Activated T-helper 2 cell treated with anti-CD3 and anti-CD28 coated beads, Interferon-gamma antibody, Interleukin-2, Interleukin-4, amounts not matched to agents 10 μg/mL and 5 μg/mL and 100 μg/mL, durations not matched to agents 14 hours and 24 hours and 36 hours (primary cell): Measurements from ENCODE around the gene WDPCP. TPM values are rescaled to one million over a fixed set of nuclear protein-coding genes. Genes with fewer than 3 reads are reported as not detected.
"Not testable (repeated sequence)": the region's sequence is repeated elsewhere in the genome, so short reads cannot be mapped to it uniquely, and the experiment has no call there.

Source experiments
- DNase-seq: peaks from one replicate; pipeline ENCODE4 v3.0.0; 2021; ENCODE audit warnings: low spot score
- H3K27ac Mint-ChIP-seq: one replicate; pipeline ENCODE4 v1.8.0; 2021; ENCODE audit warnings: mixed read lengths
- H3K27me3 Mint-ChIP-seq: one replicate; pipeline ENCODE4 v1.8.0; 2021; ENCODE audit warnings: low read depth, mixed read lengths
- H3K36me3 Mint-ChIP-seq: one replicate; pipeline ENCODE4 v1.8.0; 2021; ENCODE audit warnings: low read depth, mixed read lengths
- H3K4me1 Mint-ChIP-seq: one replicate; pipeline ENCODE4 v1.8.0; 2021; ENCODE audit warnings: low read depth, mixed read lengths
- H3K4me3 Mint-ChIP-seq: one replicate; pipeline ENCODE4 v1.8.0; 2021; ENCODE audit warnings: low read depth, mild to moderate bottlenecking, moderate library complexity, mixed read lengths
- H3K9me3 Mint-ChIP-seq: one replicate; pipeline ENCODE4 v1.8.0; 2021; ENCODE audit warnings: mixed read lengths
- intact Hi-C: fragments of 100-400 bp; cut with micrococcal nuclease; formaldehyde crosslinking; loops from one replicate; pipeline ENCODE4 v1.15.1; 2023
- total RNA-seq: library from RNA; stranded (reverse); gene quantifications from 2 replicates; pipeline ENCODE4 v1.2.3, GENCODE V29; 2022

Gene WDPCP
- total RNA-seq, 1 donor from 2014 or later, result 6.1 TPM

- Mint-ChIP-seq H3K9me3 (no peaks in the 10 kb centered on the region), H3K4me3 (no peak overlapping the region), H3K36me3 (no peaks in the 10 kb centered on the region), H3K4me1 (no peaks in the 10 kb centered on the region), H3K27ac (no peak overlapping the region), H3K27me3 (no peaks in the 10 kb centered on the region)
- intact Hi-C loops, result no loop called here
- DNase-seq, result no peak
Observed at GRCh38 chr2:63121055-63121834, 467.0 kb downstream of the WDPCP start.

DNA sequence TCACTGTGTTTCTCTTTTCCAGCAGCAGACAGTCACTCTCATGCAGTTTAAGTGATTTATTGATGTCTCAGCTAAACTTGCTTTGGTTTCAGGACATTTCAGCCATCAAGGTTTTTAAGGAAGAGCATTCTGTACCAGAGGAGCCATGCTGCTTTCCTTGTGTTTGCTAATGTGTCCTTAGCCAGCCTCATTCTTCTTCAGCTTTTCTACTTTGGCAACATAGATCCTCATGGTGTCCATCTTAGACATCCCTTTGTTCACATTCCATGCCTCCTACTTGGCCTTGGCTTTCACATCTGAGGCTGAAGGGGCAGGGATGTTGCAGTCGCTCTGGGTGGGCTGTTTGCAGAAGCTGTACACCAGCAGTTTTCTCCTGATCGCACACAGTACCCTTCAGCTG, 469.5 kb downstream of the WDPCP start:
- Mint-ChIP-seq H3K27me3 (no peaks in the 10 kb centered on the region), H3K27ac (no peak overlapping the region), H3K4me3 (no peak overlapping the region), H3K4me1 (no peaks in the 10 kb centered on the region), H3K9me3 (peaks cover 4% of the 10 kb centered on the region), H3K36me3 (no peaks in the 10 kb centered on the region)
- no peak for DNase-seq
- intact Hi-C loops, result no loop called here

DNA sequence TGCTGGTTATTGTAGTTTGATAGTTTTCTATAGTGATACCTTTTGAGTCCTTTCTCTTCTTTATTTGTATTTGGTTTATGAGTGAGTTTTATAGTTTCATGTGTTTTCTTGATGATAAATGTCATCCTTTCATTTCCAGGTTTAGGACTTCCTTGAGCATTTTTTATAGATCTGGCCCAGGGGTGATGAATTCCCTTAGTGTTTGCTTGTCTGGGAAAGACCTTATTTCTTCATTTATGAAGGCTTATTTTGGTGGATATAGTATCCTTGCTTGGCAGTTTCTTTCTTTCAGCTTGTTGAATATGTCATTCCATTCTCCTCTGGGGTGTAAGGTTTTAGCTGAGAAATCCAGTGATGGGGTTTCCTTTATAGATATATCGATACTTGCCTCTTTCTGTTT, 483.8 kb downstream of the WDPCP start:
- Mint-ChIP-seq H3K27me3 (no peaks in the 10 kb centered on the region), H3K4me1 (no peaks in the 10 kb centered on the region), H3K27ac (no peak overlapping the region), H3K9me3 (peaks cover 13% of the 10 kb centered on the region), H3K36me3 (no peaks in the 10 kb centered on the region), H3K4me3 (no peak overlapping the region)
- intact Hi-C loops, result no loop called here
- no peak for DNase-seq

DNA sequence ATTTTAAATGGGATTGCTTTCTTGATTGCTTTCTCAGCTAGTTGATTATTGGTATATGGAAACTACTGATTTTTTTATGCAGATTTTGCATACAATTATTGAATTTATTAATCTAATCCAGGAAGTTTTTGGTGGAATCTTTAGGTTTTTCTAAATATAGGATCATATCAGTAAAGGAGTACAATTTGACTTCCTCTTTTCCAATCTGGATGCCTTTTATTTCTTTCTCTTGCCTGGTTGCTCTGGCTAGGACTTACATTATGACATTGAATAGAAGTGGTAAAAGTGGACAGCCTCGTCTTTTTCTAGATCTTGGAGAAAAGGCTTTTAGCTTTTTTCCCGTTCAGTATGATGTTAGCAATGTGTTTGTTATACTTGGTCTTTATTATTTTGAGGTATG, 486.3 kb downstream of the WDPCP start:
- Mint-ChIP-seq H3K4me3 (no peak overlapping the region), H3K27ac (no peak overlapping the region), H3K9me3 (peaks cover 13% of the 10 kb centered on the region), H3K4me1 (no peaks in the 10 kb centered on the region), H3K36me3 (no peaks in the 10 kb centered on the region), H3K27me3 (no peaks in the 10 kb centered on the region)
- DNase-seq, result no peak
- intact Hi-C loops, result no loop called here

GRCh38 chr2:63099032-63099431, 489.2 kb downstream of the WDPCP start:
- H3K27me3 Mint-ChIP-seq, result no peaks in the 10 kb centered on the region
- no peaks in the 10 kb centered on the region for H3K9me3 Mint-ChIP-seq
- no peak overlapping the region for H3K27ac Mint-ChIP-seq
- no peaks in the 10 kb centered on the region for H3K4me1 Mint-ChIP-seq
- H3K36me3 Mint-ChIP-seq, result no peaks in the 10 kb centered on the region
- no peak overlapping the region for H3K4me3 Mint-ChIP-seq
- intact Hi-C loops, result no loop called here
- DNase-seq, result no peak

DNA sequence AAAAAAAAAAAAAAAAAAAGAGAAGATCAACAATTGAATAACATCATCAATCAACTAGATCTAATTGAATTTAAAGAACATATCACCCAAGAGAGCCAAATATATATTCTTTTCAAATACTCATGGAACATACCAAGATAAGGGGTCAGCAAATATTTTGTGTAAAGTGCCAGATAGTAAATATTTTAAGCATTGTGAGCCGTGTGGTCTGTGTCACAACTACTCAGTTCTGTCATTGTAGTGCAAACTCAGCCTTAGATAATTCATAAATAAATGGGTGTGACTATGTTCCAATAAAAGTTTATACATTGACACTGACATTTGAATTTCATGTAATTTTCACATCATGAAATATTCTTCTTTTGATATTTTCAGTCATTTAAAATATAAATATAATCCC, 491.8 kb downstream of the WDPCP start:
- H3K4me1 Mint-ChIP-seq, result no peaks in the 10 kb centered on the region
- no peak for DNase-seq
- intact Hi-C loops, result no loop called here
- no peak overlapping the region for H3K4me3 Mint-ChIP-seq
- H3K9me3 Mint-ChIP-seq, result no peaks in the 10 kb centered on the region
- no peaks in the 10 kb centered on the region for H3K27me3 Mint-ChIP-seq
- no peak overlapping the region for H3K27ac Mint-ChIP-seq
- no peaks in the 10 kb centered on the region for H3K36me3 Mint-ChIP-seq

DNA sequence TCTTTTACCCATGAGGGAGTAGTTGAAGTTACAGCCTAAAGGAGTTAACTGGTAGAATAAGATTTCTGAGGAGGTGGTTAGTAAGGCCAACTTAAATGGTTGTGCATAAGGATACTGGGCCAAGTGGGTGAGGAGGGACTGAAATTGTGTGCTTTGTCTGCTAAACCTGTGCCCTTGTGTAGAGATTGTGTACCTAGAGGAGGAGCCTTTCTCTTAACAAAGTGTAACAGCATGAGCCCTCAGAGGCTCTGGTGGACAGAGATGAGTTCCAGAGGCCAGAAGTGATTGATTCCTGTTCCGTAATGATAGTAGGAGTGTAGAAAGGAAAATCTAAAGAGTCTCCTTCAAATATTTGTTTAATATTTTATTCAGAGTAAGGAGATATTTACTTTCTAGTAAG, 494.8 kb downstream of the WDPCP start:
- Mint-ChIP-seq H3K4me3 (no peak overlapping the region), H3K9me3 (no peaks in the 10 kb centered on the region), H3K27ac (no peak overlapping the region), H3K36me3 (no peaks in the 10 kb centered on the region), H3K4me1 (no peaks in the 10 kb centered on the region), H3K27me3 (no peaks in the 10 kb centered on the region)
- no peak for DNase-seq
- intact Hi-C loops, result no loop called here

- Mint-ChIP-seq H3K27ac (no peak overlapping the region), H3K36me3 (no peaks in the 10 kb centered on the region), H3K27me3 (no peaks in the 10 kb centered on the region), H3K4me3 (no peak overlapping the region), H3K9me3 (no peaks in the 10 kb centered on the region), H3K4me1 (no peaks in the 10 kb centered on the region)
- DNase-seq, result no peak
- intact Hi-C loops, result no loop called here
Observed at GRCh38 chr2:63092857-63093256, 495.4 kb downstream of the WDPCP start.

DNA sequence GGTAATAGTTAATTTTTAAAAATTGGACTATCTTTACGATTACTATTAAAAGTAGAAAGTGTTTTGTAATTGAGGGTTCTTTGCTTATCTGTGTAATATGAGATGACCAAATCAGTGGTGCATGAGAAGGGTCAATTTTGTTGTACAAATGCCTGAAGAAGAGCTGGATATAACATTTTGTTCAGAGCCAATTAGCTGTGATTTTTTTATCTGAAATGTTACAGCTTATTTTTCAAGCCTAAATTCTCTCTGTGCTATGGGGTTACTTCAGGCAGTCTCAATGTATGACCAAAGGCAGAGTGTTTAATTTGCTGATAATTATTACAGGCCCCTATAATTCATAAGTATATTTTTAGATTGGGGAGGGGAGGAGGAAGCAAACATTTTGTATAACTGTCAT, 495.9 kb downstream of the WDPCP start:
- Mint-ChIP-seq H3K27ac (no peak overlapping the region), H3K36me3 (no peaks in the 10 kb centered on the region), H3K4me3 (no peak overlapping the region), H3K4me1 (no peaks in the 10 kb centered on the region), H3K27me3 (no peaks in the 10 kb centered on the region), H3K9me3 (no peaks in the 10 kb centered on the region)
- DNase-seq, result no peak
- intact Hi-C loops, result no loop called here

GRCh38 chr2:63086687-63087086, 501.6 kb downstream of the WDPCP start:
- no peaks in the 10 kb centered on the region for H3K36me3 Mint-ChIP-seq
- H3K27ac Mint-ChIP-seq, result no peak overlapping the region
- no peaks in the 10 kb centered on the region for H3K27me3 Mint-ChIP-seq
- no peaks in the 10 kb centered on the region for H3K4me1 Mint-ChIP-seq
- no peaks in the 10 kb centered on the region for H3K9me3 Mint-ChIP-seq
- DNase-seq, result no peak
- H3K4me3 Mint-ChIP-seq, result no peak overlapping the region
- intact Hi-C loops, result no loop called here

- Mint-ChIP-seq H3K36me3 (no peaks in the 10 kb centered on the region), H3K4me3 (no peak overlapping the region), H3K4me1 (peaks cover 4% of the 10 kb centered on the region), H3K9me3 (no peaks in the 10 kb centered on the region), H3K27ac (no peak overlapping the region), H3K27me3 (peaks cover 5% of the 10 kb centered on the region)
- DNase-seq, result no peak
- intact Hi-C loops, result no loop called here
Observed at GRCh38 chr2:63081404-63081803, 506.9 kb downstream of the WDPCP start.

DNA sequence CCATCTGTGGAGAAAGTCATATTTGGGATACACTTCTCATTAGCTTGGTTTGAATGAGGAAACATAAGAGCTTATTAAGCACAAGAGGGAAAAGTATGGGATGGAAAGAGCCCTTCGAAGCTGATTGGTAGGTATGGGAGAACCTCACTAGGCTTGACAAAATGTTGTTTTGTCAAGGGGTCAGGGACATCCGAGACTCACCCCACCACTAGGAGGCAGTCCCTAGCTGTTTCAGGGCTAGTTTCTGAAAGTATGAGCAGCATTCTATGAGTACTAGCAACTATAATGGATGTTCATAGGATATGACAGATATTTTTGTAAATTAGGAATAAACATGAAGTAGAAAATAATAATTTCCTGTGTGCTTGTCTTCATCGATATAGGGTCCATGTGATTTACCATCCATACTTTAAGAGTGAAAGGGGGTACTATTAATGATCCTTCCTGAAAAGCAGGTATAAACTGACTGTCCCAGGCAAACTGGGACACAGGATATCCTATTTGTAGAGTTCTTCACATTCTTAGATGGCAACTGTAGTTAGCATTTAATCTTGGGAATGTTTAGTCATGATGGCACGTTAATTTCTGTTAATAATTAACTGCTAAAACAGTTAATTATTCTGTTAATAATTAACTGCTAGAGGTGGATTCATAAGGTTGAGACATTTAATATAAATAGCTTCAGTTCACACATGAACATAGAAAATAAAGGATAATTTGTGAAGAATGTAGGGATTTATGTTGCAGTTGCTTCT, 509.2 kb downstream of the WDPCP start:
- Mint-ChIP-seq H3K4me1 (peaks cover 4% of the 10 kb centered on the region), H3K27ac (no peak overlapping the region), H3K36me3 (no peaks in the 10 kb centered on the region), H3K4me3 (no peak overlapping the region), H3K27me3 (peaks cover 6% of the 10 kb centered on the region), H3K9me3 (no peaks in the 10 kb centered on the region)
- no peak for DNase-seq
- intact Hi-C loops, result no loop called here

DNA sequence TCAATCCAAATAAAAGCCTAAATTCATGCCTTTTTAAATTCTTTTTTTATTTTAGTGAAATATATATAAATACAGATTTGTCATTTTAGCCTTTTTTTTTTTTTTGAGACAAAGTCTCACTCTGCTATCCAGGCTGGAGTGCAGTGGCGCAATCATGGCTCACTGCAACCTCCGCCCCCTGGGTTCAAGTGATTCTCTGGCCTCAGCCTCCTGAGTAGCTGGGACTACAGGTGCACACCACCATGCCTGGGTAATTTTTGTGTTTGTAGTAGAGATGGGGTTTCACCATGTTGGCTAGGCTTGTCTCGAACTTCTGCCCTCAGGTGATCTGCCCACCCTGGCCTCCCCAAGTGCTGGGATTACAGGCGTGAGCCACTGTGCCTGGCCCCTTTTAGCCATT, 513.9 kb downstream of the WDPCP start:
- H3K4me1 Mint-ChIP-seq, DNase-seq, H3K27me3 Mint-ChIP-seq, intact Hi-C loops, H3K9me3 Mint-ChIP-seq, H3K4me3 Mint-ChIP-seq, H3K36me3 Mint-ChIP-seq, H3K27ac Mint-ChIP-seq: not testable (repeated sequence)
